Right lobe of liver (tissue), 6 donors: ENCODE data around the gene GOLT1A. TPM values are rescaled to one million over a fixed set of nuclear protein-coding genes. Genes with fewer than 3 reads are reported as not detected.

ENCODE experiments used
- ATAC-seq, 4 donors: fragments of 200-7000 bp; cut with Tn5 transposase; one replicate each; pipeline ENCODE4 v1.9.1; 2020; ENCODE audit warnings: mild to moderate bottlenecking in 4 of 4, moderate library complexity in 4 of 4
- DNase-seq, 3 donors: peaks; one replicate each; pipeline ENCODE4 v3.0.0-alpha.2; 2020
- H3K27ac ChIP-seq, 3 donors: fragments of 200-600 bp; one replicate each; pipeline ENCODE4 v1.8.0; 2022
- H3K27me3 ChIP-seq, 2 donors: fragments of 200-600 bp; one replicate each; pipeline ENCODE4 v1.8.0; 2022
- H3K36me3 ChIP-seq, 4 donors: fragments of 200-600 bp; sonication (generic) in 1 of 4; one replicate each; pipeline versions ENCODE4 v1.5.1 to v1.8.0; 2017 to 2022; ENCODE audit warnings: control low read depth in 1 of 4
- H3K4me1 ChIP-seq, 4 donors: fragments of 200-600 bp; sonication (generic) in 1 of 4; one replicate each; pipeline versions ENCODE4 v1.5.1 to v1.8.0; 2017 to 2022; ENCODE audit warnings: control low read depth in 1 of 4
- H3K4me3 ChIP-seq, 3 donors: fragments of 200-600 bp; one replicate each; pipeline ENCODE4 v1.8.0; 2022
- H3K9me3 ChIP-seq, 4 donors: fragments of 200-600 bp; sonication (generic) in 1 of 4; one replicate each; pipeline versions ENCODE4 v1.5.1 to v1.8.0; 2017 to 2022; ENCODE audit warnings: control low read depth in 1 of 4
- POLR2A ChIP-seq: fragments of 450-650 bp; IDR thresholded peaks from one replicate; pipeline ENCODE4 v1.6.1; 2017; ENCODE audit warnings: antibody characterized with exemption, mild to moderate bottlenecking
- WGBS: methylation state at CpG from one replicate; pipeline ENCODE4 v1.1.6; 2018; ENCODE audit warnings: low coverage, low lambda C conversion rate; ENCODE audit not compliant: insufficient coverage; ENCODE audit errors: missing lambda C conversion rate; 5-methylcytosine and 5-hydroxymethylcytosine counted together
- intact Hi-C, 2 donors: fragments of 100-400 bp; cut with DNase I; formaldehyde crosslinking; loops; one replicate each; pipeline versions ENCODE4 v1.11.2 to v1.14.1; 2022
- total RNA-seq, 6 experiments: library from RNA; depleted of rRNA in 2 of 6; stranded (reverse); fragments of >200 nt in 2 of 6; fragmentation: NEBNext Ultra II Directional in 3 of 6; extraction: Animal tissue kit (Norgen Biotek cat#: 25700) in 3 of 6; gene quantifications; one replicate each; pipeline versions ENCODE4 v1.1.0 to v1.2.4, GENCODE V29; 2016 to 2023
- TF ChIP-seq, protein P1 (sequence below), 4 donors: fragments of 200-600 bp in 3 of 4; fragments of 450-650 bp in 1 of 4; IDR thresholded peaks; one replicate each; pipeline versions ENCODE4 v1.5.1 to v1.8.0; 2016 to 2022; ENCODE audit warnings: antibody characterized with exemption in 4 of 4, mild to moderate bottlenecking in 2 of 4
- donor health status: DM: no; HTN: yes; CAD: no.
- donor health status: DM: no; HTN: no; CAD: no.
- donor health status: DM: no; HTN: no; CAD: no.
- donor health status: DM: no; HTN: yes; CAD: no.
- donor health status: DM: no; HTN: yes; CAD: no.

Gene GOLT1A
- total RNA-seq, 6 experiments from 2014 or later: 49.4 to 103 (median 74.5) TPM

DNA sequence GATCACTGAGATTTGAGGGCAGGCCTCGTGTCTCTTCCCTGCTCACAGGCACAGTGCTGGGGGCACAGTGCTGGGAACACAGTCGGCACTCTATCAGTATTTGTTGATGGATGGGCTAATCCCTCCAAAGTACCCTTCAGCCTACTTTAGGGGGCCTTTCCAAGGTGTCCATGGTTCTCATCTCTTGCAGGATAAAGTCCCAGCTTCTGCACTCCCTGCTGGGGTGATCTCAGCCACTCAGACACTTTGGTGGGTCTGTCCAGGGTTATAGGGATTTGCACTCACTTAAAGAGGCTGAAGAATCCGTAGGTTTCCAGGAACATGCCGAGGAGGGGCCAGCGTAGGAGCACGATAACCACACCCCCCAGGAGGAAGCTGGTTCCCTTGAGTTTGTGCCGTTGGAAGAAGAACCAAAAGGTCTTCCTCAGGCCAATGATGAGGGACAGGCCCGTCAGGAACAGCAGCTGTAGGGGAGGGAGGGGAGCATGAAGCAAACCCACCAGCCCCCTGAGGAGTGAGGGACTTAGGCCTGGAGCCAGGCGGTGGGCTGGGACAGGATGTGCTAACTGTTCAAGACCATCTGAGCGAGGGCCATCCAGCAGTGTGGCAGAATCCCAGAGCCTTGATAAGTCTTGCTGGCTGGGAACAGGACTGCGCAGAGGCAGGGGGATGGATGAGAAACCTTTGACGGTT lies 12.3 kb downstream of the GOLT1A start:
- Histone ChIP-seq H3K4me1 (peaks cover 0 to 18% (median 5%) of the 10 kb centered on the region in 4 donors), H3K36me3 (no peaks in the 10 kb centered on the region), H3K27ac (no peak overlapping the region), H3K4me3 (no peak overlapping the region), H3K9me3 (no peaks in the 10 kb centered on the region), H3K27me3 (no peaks in the 10 kb centered on the region)
- intact Hi-C loops: no loop called here
- no peak for TF ChIP-seq POLR2A
- WGBS: 84% methylated on average over 6 of the region's 12 CpGs
- DNase-seq (no peak), ATAC-seq (no peak)

DNA sequence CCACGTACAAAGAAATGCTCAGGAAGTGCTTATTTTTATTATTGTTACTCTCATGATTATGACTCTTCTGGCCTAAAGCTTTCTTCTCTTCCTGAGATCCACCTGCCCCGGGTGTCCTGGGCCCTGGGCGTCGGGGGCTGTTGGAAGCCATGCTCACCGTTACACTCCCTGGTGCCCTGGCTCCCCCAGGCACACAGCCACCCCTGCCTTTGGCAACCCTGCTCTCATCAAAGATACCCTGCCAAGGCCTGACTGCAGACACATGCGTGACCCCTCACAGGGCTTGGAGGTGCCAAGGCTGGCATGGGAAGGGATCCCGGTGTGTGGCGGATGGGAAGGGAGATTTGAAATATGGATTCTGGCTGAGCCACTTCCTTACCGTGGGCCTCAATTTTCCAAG lies 14.2 kb downstream of the GOLT1A start:
- no peak for TF ChIP-seq POLR2A
- TF ChIP-seq, protein P1, sequence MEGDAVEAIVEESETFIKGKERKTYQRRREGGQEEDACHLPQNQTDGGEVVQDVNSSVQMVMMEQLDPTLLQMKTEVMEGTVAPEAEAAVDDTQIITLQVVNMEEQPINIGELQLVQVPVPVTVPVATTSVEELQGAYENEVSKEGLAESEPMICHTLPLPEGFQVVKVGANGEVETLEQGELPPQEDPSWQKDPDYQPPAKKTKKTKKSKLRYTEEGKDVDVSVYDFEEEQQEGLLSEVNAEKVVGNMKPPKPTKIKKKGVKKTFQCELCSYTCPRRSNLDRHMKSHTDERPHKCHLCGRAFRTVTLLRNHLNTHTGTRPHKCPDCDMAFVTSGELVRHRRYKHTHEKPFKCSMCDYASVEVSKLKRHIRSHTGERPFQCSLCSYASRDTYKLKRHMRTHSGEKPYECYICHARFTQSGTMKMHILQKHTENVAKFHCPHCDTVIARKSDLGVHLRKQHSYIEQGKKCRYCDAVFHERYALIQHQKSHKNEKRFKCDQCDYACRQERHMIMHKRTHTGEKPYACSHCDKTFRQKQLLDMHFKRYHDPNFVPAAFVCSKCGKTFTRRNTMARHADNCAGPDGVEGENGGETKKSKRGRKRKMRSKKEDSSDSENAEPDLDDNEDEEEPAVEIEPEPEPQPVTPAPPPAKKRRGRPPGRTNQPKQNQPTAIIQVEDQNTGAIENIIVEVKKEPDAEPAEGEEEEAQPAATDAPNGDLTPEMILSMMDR (IDR thresholded peaks at IDR 0.05): no peak
- no peak overlapping the region for H3K4me3 ChIP-seq
- intact Hi-C loops: no loop called here
- ATAC-seq (no peak), DNase-seq (no peak)
- peaks cover 0 to 7% (median 0%) of the 10 kb centered on the region in 4 donors for H3K4me1 ChIP-seq
- WGBS: 65% methylated on average over 7 of the region's 9 CpGs
- H3K27ac ChIP-seq: no peak overlapping the region
- no peaks in the 10 kb centered on the region for H3K27me3 ChIP-seq
- H3K36me3 ChIP-seq: no peaks in the 10 kb centered on the region
- no peaks in the 10 kb centered on the region for H3K9me3 ChIP-seq

DNA sequence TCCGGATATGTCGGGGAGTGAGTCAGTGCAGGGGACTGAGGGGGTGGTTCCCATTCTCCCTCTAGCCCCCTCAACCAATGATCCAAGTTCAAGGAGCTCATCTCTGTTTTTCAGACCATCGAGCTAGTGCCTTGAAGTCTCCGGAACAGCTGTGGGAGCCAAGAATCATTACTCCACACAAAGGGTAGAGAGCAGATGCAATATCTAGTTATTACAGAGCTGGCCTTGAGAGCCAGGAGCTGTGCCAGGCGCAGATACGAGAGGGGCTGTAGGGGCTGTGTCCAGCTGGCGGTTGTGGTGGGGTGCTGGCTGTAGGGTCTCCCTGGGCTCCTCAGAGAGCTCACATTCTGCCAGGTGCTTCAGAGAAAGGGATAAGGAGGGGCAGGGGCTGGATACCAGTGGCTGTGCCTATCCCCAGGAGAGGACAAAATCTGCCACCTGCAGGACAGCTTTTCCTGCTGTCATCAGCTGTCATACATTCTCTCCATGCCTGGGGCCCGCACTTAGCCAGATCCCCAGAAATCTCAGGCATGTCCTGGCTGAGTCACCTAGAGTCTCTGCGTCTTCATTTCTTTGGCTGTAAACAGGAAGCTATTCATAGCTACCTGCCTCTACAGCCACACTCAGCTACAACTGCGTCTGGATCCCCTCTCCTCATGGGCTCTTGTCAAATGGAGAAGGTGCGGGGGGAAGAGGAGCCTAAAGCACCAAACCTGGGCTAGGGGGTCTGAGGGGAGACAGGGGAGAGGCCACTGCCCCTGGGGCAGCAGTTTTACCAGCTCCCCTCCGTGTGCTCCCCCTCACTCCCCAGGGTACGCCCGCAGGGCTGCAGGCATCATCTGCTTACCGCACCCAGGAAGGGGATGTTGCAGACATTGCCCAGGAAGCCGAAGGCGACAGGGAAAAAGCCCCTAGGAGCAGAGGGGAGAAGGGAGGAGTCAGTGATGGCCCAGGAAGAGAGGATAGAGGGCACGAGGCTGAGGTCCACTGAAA lies 15.1 kb downstream of the GOLT1A start:
- peak in 1 of 4 donors; percentile 19 for ATAC-seq
- no peak overlapping the region for H3K27ac ChIP-seq
- no peaks in the 10 kb centered on the region for H3K27me3 ChIP-seq
- TF ChIP-seq, protein P1 (IDR thresholded peaks at IDR 0.05): no peak
- TF ChIP-seq POLR2A: no peak
- peaks cover 0 to 7% (median 0%) of the 10 kb centered on the region in 4 donors for H3K4me1 ChIP-seq
- no peak for DNase-seq
- no peaks in the 10 kb centered on the region for H3K9me3 ChIP-seq
- WGBS: 64% methylated on average over 10 of the region's 18 CpGs
- no peak overlapping the region for H3K4me3 ChIP-seq
- intact Hi-C loops: no loop called here
- no peaks in the 10 kb centered on the region for H3K36me3 ChIP-seq

DNA sequence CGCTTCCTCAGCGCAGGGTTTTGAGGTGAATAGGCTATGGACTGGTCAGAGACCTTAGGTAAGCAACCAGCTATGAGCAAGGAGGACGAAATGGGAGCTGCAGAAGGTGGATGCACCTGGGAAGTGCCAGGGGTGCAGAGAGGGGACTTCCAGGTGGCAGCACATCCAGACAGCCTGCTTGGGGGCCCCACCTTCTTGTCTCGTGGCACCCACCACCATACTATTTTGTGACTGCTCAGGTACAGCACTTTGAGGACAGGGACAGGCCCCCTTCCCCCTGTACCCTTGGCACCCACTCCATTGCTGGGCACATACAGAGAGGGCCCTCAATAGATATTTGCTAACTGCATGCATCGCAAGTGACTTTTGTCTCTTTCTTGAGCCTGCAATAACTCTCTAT lies 16.7 kb downstream of the GOLT1A start:
- H3K27me3 ChIP-seq: no peaks in the 10 kb centered on the region
- DNase-seq: no peak
- no peak overlapping the region for H3K27ac ChIP-seq
- H3K4me1 ChIP-seq: peaks cover 0 to 7% (median 0%) of the 10 kb centered on the region in 4 donors
- intact Hi-C loops: no loop called here
- 60% methylated on average over 3 of the region's 5 CpGs for WGBS
- no peaks in the 10 kb centered on the region for H3K9me3 ChIP-seq
- TF ChIP-seq POLR2A: no peak
- TF ChIP-seq, protein P1 (IDR thresholded peaks at IDR 0.05): no peak
- peak in 2 of 4 donors; percentile 7 to 28 for ATAC-seq
- H3K4me3 ChIP-seq: no peak overlapping the region
- H3K36me3 ChIP-seq: no peaks in the 10 kb centered on the region
